RWPE2 (cell line): ENCODE data around the gene E2F7.

Experiments used
- ATAC-seq: fragments of 200-7000 bp; cut with Tn5 transposase; 3 replicates; pipeline ENCODE4 v1.9.1; 2021; ENCODE audit warnings: low read depth
- DNase-seq: peaks from one replicate; pipeline ENCODE4 v3.0.0-alpha.2; 2020; ENCODE audit warnings: low spot score
- H3K27ac ChIP-seq: fragments of 450-650 bp; 2 replicates; pipeline ENCODE4 v1.5.1; 2017; ENCODE audit warnings: mild to moderate bottlenecking; ENCODE audit not compliant: poor library complexity, severe bottlenecking
- H3K27me3 ChIP-seq: fragments of 250-450 bp; sonication (Bioruptor Pico); 2 replicates; pipeline ENCODE4 v1.5.1; 2021; ENCODE audit warnings: mild to moderate bottlenecking, moderate library complexity; ENCODE audit not compliant: insufficient read depth, poor library complexity, severe bottlenecking
- H3K36me3 ChIP-seq: fragments of 250-450 bp; sonication (Bioruptor Pico); 2 replicates; pipeline ENCODE4 v1.5.1; 2020; ENCODE audit warnings: low read depth, mild to moderate bottlenecking, moderate library complexity
- H3K4me1 ChIP-seq: fragments of 250-450 bp; sonication (Bioruptor Pico); 2 replicates; pipeline ENCODE4 v1.5.1; 2021; ENCODE audit warnings: mild to moderate bottlenecking, moderate library complexity; ENCODE audit not compliant: insufficient read depth, poor library complexity, severe bottlenecking
- H3K4me3 ChIP-seq: fragments of 250-450 bp; sonication (Bioruptor Pico); 2 replicates; pipeline ENCODE4 v1.5.1; 2021; ENCODE audit warnings: mild to moderate bottlenecking, moderate library complexity; ENCODE audit not compliant: severe bottlenecking
- H3K9me3 ChIP-seq: fragments of 250-450 bp; sonication (Bioruptor Pico); 2 replicates; pipeline ENCODE4 v1.5.1; 2021; ENCODE audit warnings: mild to moderate bottlenecking, moderate library complexity; ENCODE audit not compliant: severe bottlenecking
- CTCF ChIP-seq: fragments of 450-650 bp; IDR thresholded peaks from one replicate; pipeline ENCODE4 v1.5.1; 2017; ENCODE audit warnings: mild to moderate bottlenecking, moderate library complexity; ENCODE audit not compliant: poor library complexity, severe bottlenecking

The E2F7 gene

GRCh38 chr12:77040231-77040630 lies 25.1 kb downstream of the E2F7 start:
- peaks cover 90% of the 10 kb centered on the region for H3K36me3 ChIP-seq
- ATAC-seq: no peak
- H3K27ac ChIP-seq: no peak overlapping the region
- no peaks in the 10 kb centered on the region for H3K4me1 ChIP-seq
- peaks cover 4% of the 10 kb centered on the region for H3K9me3 ChIP-seq
- TF ChIP-seq CTCF: no peak
- DNase-seq: no peak
- no peaks in the 10 kb centered on the region for H3K27me3 ChIP-seq
- no peak overlapping the region for H3K4me3 ChIP-seq

DNA sequence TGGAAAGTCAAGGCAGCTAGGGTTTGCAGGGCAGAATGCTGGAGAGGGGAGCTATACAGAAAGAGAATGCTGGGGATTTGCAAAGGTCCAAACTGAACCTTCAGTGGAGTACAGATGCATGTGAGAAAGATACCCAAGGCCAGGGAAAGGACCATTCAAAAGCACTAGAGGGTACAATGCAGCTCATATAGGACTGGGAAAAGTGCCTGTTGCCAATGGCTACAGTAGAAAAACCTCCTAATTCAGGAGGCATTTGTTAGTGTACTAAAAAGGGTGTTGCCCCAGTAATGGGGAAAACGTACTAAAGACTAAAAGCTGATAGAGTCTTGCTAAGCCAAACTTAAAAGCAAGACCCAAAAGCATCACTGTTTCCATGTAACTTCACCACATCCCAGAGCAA lies 30.1 kb downstream of the E2F7 start:
- Histone ChIP-seq H3K27ac (no peak overlapping the region), H3K4me1 (peaks cover 7% of the 10 kb centered on the region), H3K9me3 (peaks cover 4% of the 10 kb centered on the region), H3K36me3 (peaks cover 90% of the 10 kb centered on the region), H3K4me3 (no peak overlapping the region), H3K27me3 (no peaks in the 10 kb centered on the region)
- DNase-seq: no peak
- TF ChIP-seq CTCF: no peak
- no peak for ATAC-seq

- no peak for ATAC-seq
- no peak for DNase-seq
- H3K27me3 ChIP-seq: no peaks in the 10 kb centered on the region
- peaks cover 90% of the 10 kb centered on the region for H3K36me3 ChIP-seq
- no peak overlapping the region for H3K27ac ChIP-seq
- no peak overlapping the region for H3K4me3 ChIP-seq
- no peak for TF ChIP-seq CTCF
- H3K9me3 ChIP-seq: peaks cover 4% of the 10 kb centered on the region
- peaks cover 7% of the 10 kb centered on the region for H3K4me1 ChIP-seq
Observed at GRCh38 chr12:77033658-77034536, 31.5 kb downstream of the E2F7 start.

DNA sequence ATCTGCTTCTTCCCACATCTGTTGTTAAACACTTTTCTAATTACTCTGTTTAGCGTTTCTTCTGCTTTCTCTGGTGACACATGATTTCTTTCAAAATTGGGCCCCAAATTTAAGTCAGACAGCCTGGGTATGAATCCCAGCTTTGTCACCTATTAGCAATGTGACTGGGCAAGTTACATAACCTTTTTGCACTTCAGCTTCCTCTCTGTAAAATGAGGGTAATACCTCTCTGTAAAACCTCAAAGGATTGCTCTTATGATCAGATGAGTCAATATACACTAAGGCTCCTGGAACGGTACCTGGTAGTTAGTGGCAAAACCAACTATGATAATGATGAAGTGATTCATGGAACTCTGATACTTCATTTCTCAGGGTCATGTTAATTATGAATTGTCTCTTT lies 33.0 kb downstream of the E2F7 start:
- ATAC-seq (peak; percentile 70), DNase-seq (no peak)
- no peak for TF ChIP-seq CTCF
- peaks cover 88% of the 10 kb centered on the region for H3K36me3 ChIP-seq
- H3K4me3 ChIP-seq: no peak overlapping the region
- H3K9me3 ChIP-seq: no peaks in the 10 kb centered on the region
- peaks cover 7% of the 10 kb centered on the region for H3K4me1 ChIP-seq
- H3K27me3 ChIP-seq: no peaks in the 10 kb centered on the region
- peak overlapping the region; percentile 11 for H3K27ac ChIP-seq

- TF ChIP-seq CTCF: no peak
- Histone ChIP-seq H3K4me1 (peaks cover 7% of the 10 kb centered on the region), H3K9me3 (no peaks in the 10 kb centered on the region), H3K27ac (peak overlapping the region; percentile 11), H3K36me3 (peaks cover 91% of the 10 kb centered on the region), H3K4me3 (no peak overlapping the region), H3K27me3 (no peaks in the 10 kb centered on the region)
- DNase-seq (no peak), ATAC-seq (peak; percentile 23; the same call in 1 of the 3 replicates)
Observed at GRCh38 chr12:77031745-77032144, 33.6 kb downstream of the E2F7 start.
